ENCODE results near the gene TFF2. TPM values are rescaled to one million over a fixed set of nuclear protein-coding genes. Genes with fewer than 3 reads are reported as not detected.

TFF2 gene
- total RNA-seq, 1 donor from 2014 or later = not detected

- Mint-ChIP-seq H3K27me3 (ENCODE audit: unreplicated experiment) (peaks cover 21% of the 10 kb centered on the region), H3K36me3 (ENCODE audit: low read depth, unreplicated experiment) (peaks cover 4% of the 10 kb centered on the region), H3K4me3 (ENCODE audit: unreplicated experiment) (no peak overlapping the region), H3K9me3 (ENCODE audit: unreplicated experiment) (no peaks in the 10 kb centered on the region), H3K4me1 (ENCODE audit: unreplicated experiment) (no peaks in the 10 kb centered on the region), H3K27ac (ENCODE audit: unreplicated experiment) (peak overlapping the region; percentile 57)
- DNase-seq (ENCODE audit: low spot score) = no peak
- TF ChIP-seq CTCF (IDR thresholded peaks at IDR 0.05; ENCODE audit: unreplicated experiment) = no peak
Measured at GRCh38 chr21:42373908-42374455, 23.2 kb upstream of the TFF2 start.

GRCh38 chr21:42373196-42373907, 22.6 kb upstream of the TFF2 start:
- no peak overlapping the region for H3K27ac Mint-ChIP-seq (ENCODE audit: unreplicated experiment)
- H3K4me1 Mint-ChIP-seq (ENCODE audit: unreplicated experiment) = no peaks in the 10 kb centered on the region
- no peak for TF ChIP-seq CTCF (IDR thresholded peaks at IDR 0.05; ENCODE audit: unreplicated experiment)
- peaks cover 4% of the 10 kb centered on the region for H3K36me3 Mint-ChIP-seq (ENCODE audit: low read depth, unreplicated experiment)
- no peak overlapping the region for H3K4me3 Mint-ChIP-seq (ENCODE audit: unreplicated experiment)
- H3K9me3 Mint-ChIP-seq (ENCODE audit: unreplicated experiment) = no peaks in the 10 kb centered on the region
- peaks cover 21% of the 10 kb centered on the region for H3K27me3 Mint-ChIP-seq (ENCODE audit: unreplicated experiment)
- no peak for DNase-seq (ENCODE audit: low spot score)

GRCh38 chr21:42370894-42371654, 20.3 kb upstream of the TFF2 start:
- Mint-ChIP-seq H3K4me1 (ENCODE audit: unreplicated experiment) (peaks cover 2% of the 10 kb centered on the region), H3K27ac (ENCODE audit: unreplicated experiment) (no peak overlapping the region), H3K9me3 (ENCODE audit: unreplicated experiment) (no peaks in the 10 kb centered on the region), H3K27me3 (ENCODE audit: unreplicated experiment) (peaks cover 19% of the 10 kb centered on the region), H3K4me3 (ENCODE audit: unreplicated experiment) (no peak overlapping the region), H3K36me3 (ENCODE audit: low read depth, unreplicated experiment) (peaks cover 4% of the 10 kb centered on the region)
- DNase-seq (ENCODE audit: low spot score) = no peak
- TF ChIP-seq CTCF (IDR thresholded peaks at IDR 0.05; ENCODE audit: unreplicated experiment) = no peak

GRCh38 chr21:42369821-42370220, 19.0 kb upstream of the TFF2 start:
- peaks cover 3% of the 10 kb centered on the region for H3K4me1 Mint-ChIP-seq (ENCODE audit: unreplicated experiment)
- peaks cover 19% of the 10 kb centered on the region for H3K27me3 Mint-ChIP-seq (ENCODE audit: unreplicated experiment)
- no peaks in the 10 kb centered on the region for H3K9me3 Mint-ChIP-seq (ENCODE audit: unreplicated experiment)
- H3K27ac Mint-ChIP-seq (ENCODE audit: unreplicated experiment) = no peak overlapping the region
- no peak overlapping the region for H3K4me3 Mint-ChIP-seq (ENCODE audit: unreplicated experiment)
- no peak for TF ChIP-seq CTCF (IDR thresholded peaks at IDR 0.05; ENCODE audit: unreplicated experiment)
- peaks cover 4% of the 10 kb centered on the region for H3K36me3 Mint-ChIP-seq (ENCODE audit: low read depth, unreplicated experiment)
- DNase-seq (ENCODE audit: low spot score) = no peak
